B cell (primary cell): ENCODE data around the gene TMPRSS5.

ENCODE experiments used
- CTCF ChIP-seq: fragments of 200-600 bp; IDR thresholded peaks from one replicate; pipeline ENCODE4 v1.8.0; 2022; ENCODE audit warnings: antibody characterized with exemption, mild to moderate bottlenecking
- EZH2 ChIP-seq: IDR thresholded peaks from 2 replicates; pipeline ENCODE4 v1.6.1; 2012; ENCODE audit warnings: borderline replicate concordance, low read depth, mild to moderate bottlenecking, moderate library complexity, low read length; ENCODE audit not compliant: insufficient read depth, poor library complexity, severe bottlenecking

GRCh38 chr11:113647108-113647507, 59.0 kb downstream of the TMPRSS5 start:
- no peak for TF ChIP-seq CTCF
- no peak for TF ChIP-seq EZH2
